Colonic mucosa (tissue), 4 donors: ENCODE data around the gene IL1RL1. TPM values are rescaled to one million over a fixed set of nuclear protein-coding genes. Genes with fewer than 3 reads are reported as not detected.
A peak's percentile ranks its signal among the peaks of the same experiment; 100 is the strongest.

ENCODE experiments used
- DNase-seq: peaks from one replicate; pipeline ENCODE4 v3.0.0-alpha.2; 2020
- H3K27ac ChIP-seq: fragments of 200-600 bp; one replicate; pipeline ENCODE4 v1.8.0; 2021
- H3K27me3 ChIP-seq: fragments of 200-600 bp; one replicate; pipeline ENCODE4 v1.8.0; 2021
- H3K36me3 ChIP-seq: fragments of 200-600 bp; one replicate; pipeline ENCODE4 v1.8.0; 2021
- H3K4me1 ChIP-seq: fragments of 200-600 bp; one replicate; pipeline ENCODE4 v1.8.0; 2021; ENCODE audit warnings: mild to moderate bottlenecking
- H3K4me3 ChIP-seq: fragments of 200-600 bp; one replicate; pipeline ENCODE4 v1.8.0; 2021
- H3K9ac ChIP-seq, 2 donors: one replicate each; pipeline ENCODE4 v1.7.0; 2013; ENCODE audit warnings: control low read depth in 2 of 2, low read depth in 2 of 2, low read length in 2 of 2
- H3K9me3 ChIP-seq: fragments of 200-600 bp; one replicate; pipeline ENCODE4 v1.8.0; 2021
- intact Hi-C: fragments of 100-400 bp; cut with DNase I; formaldehyde crosslinking; loops from one replicate; pipeline ENCODE4 v1.14.1; 2022
- total RNA-seq, 2 donors: library from RNA; stranded (reverse); fragmentation: NEBNext Ultra II Directional in 1 of 2; extraction: Animal tissue kit (Norgen Biotek cat#: 25700) in 1 of 2; gene quantifications; one replicate each; pipeline ENCODE4 v1.2.1, GENCODE V29; 2021
- TF ChIP-seq, protein P1 (sequence below): fragments of 200-600 bp; IDR thresholded peaks from one replicate; pipeline ENCODE4 v1.8.0; 2022; ENCODE audit warnings: antibody characterized with exemption, mild to moderate bottlenecking
- donor health status: healthy.
- donor health status: DM: no; HTN: no; CAD: no.
- donor health status: DM: no; HTN: no; CAD: no.

Gene IL1RL1
- total RNA-seq, 2 donors from 2014 or later = 1.2 to 2.1 TPM

GRCh38 chr2:102361632-102362241, 50.4 kb downstream of the IL1RL1 start:
- intact Hi-C loops = no loop called here
- no peaks in the 10 kb centered on the region for H3K27me3 ChIP-seq
- no peak overlapping the region for H3K9ac ChIP-seq
- no peaks in the 10 kb centered on the region for H3K36me3 ChIP-seq
- no peak for DNase-seq
- no peaks in the 10 kb centered on the region for H3K4me1 ChIP-seq
- no peaks in the 10 kb centered on the region for H3K9me3 ChIP-seq
- no peak overlapping the region for H3K4me3 ChIP-seq
- TF ChIP-seq, protein P1, sequence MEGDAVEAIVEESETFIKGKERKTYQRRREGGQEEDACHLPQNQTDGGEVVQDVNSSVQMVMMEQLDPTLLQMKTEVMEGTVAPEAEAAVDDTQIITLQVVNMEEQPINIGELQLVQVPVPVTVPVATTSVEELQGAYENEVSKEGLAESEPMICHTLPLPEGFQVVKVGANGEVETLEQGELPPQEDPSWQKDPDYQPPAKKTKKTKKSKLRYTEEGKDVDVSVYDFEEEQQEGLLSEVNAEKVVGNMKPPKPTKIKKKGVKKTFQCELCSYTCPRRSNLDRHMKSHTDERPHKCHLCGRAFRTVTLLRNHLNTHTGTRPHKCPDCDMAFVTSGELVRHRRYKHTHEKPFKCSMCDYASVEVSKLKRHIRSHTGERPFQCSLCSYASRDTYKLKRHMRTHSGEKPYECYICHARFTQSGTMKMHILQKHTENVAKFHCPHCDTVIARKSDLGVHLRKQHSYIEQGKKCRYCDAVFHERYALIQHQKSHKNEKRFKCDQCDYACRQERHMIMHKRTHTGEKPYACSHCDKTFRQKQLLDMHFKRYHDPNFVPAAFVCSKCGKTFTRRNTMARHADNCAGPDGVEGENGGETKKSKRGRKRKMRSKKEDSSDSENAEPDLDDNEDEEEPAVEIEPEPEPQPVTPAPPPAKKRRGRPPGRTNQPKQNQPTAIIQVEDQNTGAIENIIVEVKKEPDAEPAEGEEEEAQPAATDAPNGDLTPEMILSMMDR = no peak
- H3K27ac ChIP-seq = no peak overlapping the region

GRCh38 chr2:102365763-102366162, 54.4 kb downstream of the IL1RL1 start:
- TF ChIP-seq, protein P1 = no peak
- H3K9ac ChIP-seq = no peak overlapping the region
- no peaks in the 10 kb centered on the region for H3K36me3 ChIP-seq
- H3K27me3 ChIP-seq = no peaks in the 10 kb centered on the region
- no peak for DNase-seq
- H3K9me3 ChIP-seq = no peaks in the 10 kb centered on the region
- H3K4me3 ChIP-seq = no peak overlapping the region
- no peaks in the 10 kb centered on the region for H3K4me1 ChIP-seq
- no peak overlapping the region for H3K27ac ChIP-seq
- intact Hi-C loops = no loop called here

- Histone ChIP-seq H3K27me3 (no peaks in the 10 kb centered on the region), H3K9ac (no peak overlapping the region), H3K4me1 (no peaks in the 10 kb centered on the region), H3K27ac (peak overlapping the region; percentile 28), H3K36me3 (no peaks in the 10 kb centered on the region), H3K9me3 (no peaks in the 10 kb centered on the region), H3K4me3 (no peak overlapping the region)
- TF ChIP-seq, protein P1 = no peak
- intact Hi-C loops = no loop called here
- DNase-seq = no peak
These were observed 55.2 kb downstream of the IL1RL1 start for GRCh38 chr2:102366406-102367112.

- H3K27ac ChIP-seq = peak overlapping the region; percentile 28
- TF ChIP-seq, protein P1 = no peak
These were observed 56.1 kb downstream of the IL1RL1 start for GRCh38 chr2:102367331-102367971.

DNA sequence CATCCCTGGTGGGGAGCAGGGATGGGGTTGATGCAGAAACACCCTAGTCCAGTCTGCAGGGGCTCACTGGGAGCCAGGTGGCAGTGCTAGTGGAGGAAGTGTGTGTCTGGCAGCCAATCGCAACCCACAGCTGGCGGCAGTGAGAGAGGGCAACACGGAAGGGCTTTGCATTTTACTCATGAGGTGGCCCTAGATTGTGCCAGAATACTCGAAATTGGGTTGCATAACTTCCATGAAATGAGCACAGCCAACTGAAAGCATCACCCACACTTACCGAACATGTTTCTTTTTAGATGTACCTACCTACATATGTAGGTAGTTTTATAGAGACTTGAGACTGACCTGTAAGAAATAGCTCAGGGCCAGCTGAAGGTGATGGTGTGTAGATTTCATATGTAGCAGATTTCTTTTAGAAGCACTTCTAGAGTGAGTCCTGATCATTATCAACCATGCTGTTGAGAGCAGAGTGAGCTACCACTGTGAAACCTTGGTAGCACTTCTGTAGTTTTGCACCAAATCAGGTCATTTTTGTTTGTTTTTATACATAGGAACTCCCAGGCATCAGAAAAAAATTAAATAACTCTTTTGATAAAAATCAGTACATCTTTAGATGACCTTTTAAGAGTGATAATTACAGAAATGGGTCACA, 57.2 kb downstream of the IL1RL1 start:
- H3K27me3 ChIP-seq = no peaks in the 10 kb centered on the region
- H3K9ac ChIP-seq = no peak overlapping the region
- H3K4me1 ChIP-seq = no peaks in the 10 kb centered on the region
- H3K9me3 ChIP-seq = no peaks in the 10 kb centered on the region
- intact Hi-C loops = no loop called here
- no peaks in the 10 kb centered on the region for H3K36me3 ChIP-seq
- no peak overlapping the region for H3K27ac ChIP-seq
- H3K4me3 ChIP-seq = no peak overlapping the region
- DNase-seq = no peak
- TF ChIP-seq, protein P1 = no peak

More at GRCh38 chr2:102367331-102367971, 56.1 kb downstream of the IL1RL1 start:
- Histone ChIP-seq H3K9ac (no peak overlapping the region), H3K9me3 (no peaks in the 10 kb centered on the region), H3K4me1 (no peaks in the 10 kb centered on the region), H3K4me3 (no peak overlapping the region), H3K27me3 (no peaks in the 10 kb centered on the region), H3K36me3 (no peaks in the 10 kb centered on the region)
- no peak for DNase-seq
- intact Hi-C loops = no loop called here
